GM12865 (cell line): ENCODE results near the gene ENAH.

Experiments
- DNase-seq: peaks from one replicate; pipeline ENCODE4 v3.0.0; 2010; ENCODE audit warnings: low read depth
- H3K4me3 ChIP-seq: 2 replicates; pipeline ENCODE4 v1.5.1; 2011; ENCODE audit warnings: mild to moderate bottlenecking, low read depth, low read length, control low read depth
- TF ChIP-seq, protein P1 (sequence below): IDR thresholded peaks from 2 replicates; pipeline ENCODE4 v1.5.1; 2011; ENCODE audit warnings: low read length, control low read depth, low read depth, inconsistent platforms; ENCODE audit not compliant: insufficient read depth; ENCODE audit errors: missing control alignments

ENAH gene

DNA sequence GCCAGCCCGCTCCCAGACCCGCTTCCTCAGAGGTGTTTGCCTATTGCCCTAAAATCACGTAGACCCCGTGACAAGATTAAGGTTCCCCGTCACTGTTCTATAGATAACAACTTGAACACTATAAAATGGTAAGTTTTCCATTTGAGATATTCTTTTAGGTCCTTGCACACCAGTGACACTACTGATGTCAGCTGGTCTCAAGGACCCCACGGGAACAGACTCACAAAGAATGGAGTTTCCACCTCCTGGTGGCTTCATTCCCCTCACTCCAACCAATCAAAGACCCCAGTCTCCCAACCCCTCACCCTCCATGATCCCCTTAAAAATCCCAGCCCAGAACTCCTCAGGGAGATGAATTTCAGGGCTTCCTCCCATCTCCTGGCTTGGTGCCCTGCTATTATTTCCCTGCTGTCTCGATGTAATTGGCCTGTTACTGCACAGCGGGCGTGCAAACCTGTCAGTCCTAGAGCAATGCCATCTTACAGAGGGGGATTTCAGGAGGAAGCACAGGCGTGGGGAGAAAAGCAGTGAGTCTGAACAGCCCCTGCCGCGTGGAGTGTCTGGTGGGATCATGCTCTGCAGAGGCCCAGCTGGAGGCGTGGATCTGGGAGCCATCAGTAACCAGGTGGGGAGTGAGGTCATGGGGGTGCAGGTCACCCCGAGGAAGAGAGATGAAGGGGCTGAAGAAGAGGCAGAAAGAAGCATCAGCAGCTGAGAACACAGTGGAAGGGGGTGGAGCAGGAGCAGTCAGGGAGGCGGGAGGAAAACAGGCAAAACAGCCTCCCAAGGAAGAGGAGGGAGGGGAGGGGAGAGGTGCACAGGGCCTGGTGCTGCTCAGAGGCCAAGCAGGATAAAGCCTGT lies 190.0 kb downstream of the ENAH start:
- no peak for DNase-seq
- TF ChIP-seq, protein P1, sequence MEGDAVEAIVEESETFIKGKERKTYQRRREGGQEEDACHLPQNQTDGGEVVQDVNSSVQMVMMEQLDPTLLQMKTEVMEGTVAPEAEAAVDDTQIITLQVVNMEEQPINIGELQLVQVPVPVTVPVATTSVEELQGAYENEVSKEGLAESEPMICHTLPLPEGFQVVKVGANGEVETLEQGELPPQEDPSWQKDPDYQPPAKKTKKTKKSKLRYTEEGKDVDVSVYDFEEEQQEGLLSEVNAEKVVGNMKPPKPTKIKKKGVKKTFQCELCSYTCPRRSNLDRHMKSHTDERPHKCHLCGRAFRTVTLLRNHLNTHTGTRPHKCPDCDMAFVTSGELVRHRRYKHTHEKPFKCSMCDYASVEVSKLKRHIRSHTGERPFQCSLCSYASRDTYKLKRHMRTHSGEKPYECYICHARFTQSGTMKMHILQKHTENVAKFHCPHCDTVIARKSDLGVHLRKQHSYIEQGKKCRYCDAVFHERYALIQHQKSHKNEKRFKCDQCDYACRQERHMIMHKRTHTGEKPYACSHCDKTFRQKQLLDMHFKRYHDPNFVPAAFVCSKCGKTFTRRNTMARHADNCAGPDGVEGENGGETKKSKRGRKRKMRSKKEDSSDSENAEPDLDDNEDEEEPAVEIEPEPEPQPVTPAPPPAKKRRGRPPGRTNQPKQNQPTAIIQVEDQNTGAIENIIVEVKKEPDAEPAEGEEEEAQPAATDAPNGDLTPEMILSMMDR, result no peak
- H3K4me3 ChIP-seq, result no peak overlapping the region

DNA sequence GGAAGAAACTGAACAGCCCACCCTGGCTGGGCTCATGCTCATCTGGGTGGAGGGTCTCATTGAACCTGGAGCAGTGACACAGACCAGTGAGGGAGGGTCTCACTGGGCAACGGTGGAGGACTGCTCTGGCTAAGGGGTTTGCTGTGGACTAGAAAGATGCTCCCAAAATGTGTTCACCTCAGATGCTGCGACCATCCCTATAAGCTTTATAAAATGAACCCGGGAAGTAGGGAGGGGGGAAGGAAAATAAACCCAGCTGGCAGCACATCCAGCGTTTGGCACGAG lies 190.6 kb downstream of the ENAH start:
- no peak for DNase-seq
- no peak overlapping the region for H3K4me3 ChIP-seq
- TF ChIP-seq, protein P1, result no peak

DNA sequence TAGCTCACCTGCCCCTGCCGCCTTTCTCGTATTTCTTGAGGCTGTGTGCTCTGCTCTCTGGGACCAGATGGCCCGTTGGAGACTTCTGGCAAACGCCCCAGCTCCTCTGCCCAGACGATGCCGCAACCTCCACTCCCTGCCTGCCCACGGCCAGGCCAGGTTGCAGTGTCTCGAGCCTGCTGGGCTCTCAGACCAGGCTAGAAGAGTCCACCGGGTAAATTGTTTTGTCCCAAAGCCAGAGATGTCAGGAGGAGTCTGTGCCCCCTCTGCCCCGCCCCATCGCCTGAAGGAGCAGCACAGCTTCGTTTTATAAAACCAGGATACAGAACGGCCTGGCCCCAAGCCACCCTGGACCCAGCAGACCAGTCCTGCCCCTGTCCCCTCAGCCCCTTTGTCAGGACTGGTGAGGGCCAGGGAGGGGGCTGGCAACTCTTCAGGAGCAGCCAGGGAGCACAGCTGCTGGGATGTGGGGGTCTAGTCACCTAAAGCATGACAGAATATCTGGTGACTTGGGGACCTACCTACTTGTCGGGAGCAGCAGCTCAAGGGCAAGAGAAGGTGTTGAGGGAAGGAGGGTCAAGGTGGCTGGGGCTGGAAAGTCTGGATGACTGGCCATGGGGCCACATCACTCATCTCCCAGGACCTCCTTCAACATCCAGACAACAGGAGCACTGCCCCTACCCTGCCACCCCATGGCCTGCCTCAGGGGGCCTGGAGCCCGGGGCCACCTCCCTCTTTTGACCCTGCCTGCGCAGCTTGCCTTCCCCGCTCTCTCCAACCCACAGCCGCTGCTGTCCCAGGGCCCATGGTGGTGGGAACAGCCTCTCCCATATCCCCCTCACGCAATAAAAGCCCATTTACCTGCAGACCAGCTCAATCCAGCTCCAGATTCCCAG lies 191.1 kb downstream of the ENAH start:
- no peak overlapping the region for H3K4me3 ChIP-seq
- no peak for DNase-seq
- TF ChIP-seq, protein P1, result no peak

DNA sequence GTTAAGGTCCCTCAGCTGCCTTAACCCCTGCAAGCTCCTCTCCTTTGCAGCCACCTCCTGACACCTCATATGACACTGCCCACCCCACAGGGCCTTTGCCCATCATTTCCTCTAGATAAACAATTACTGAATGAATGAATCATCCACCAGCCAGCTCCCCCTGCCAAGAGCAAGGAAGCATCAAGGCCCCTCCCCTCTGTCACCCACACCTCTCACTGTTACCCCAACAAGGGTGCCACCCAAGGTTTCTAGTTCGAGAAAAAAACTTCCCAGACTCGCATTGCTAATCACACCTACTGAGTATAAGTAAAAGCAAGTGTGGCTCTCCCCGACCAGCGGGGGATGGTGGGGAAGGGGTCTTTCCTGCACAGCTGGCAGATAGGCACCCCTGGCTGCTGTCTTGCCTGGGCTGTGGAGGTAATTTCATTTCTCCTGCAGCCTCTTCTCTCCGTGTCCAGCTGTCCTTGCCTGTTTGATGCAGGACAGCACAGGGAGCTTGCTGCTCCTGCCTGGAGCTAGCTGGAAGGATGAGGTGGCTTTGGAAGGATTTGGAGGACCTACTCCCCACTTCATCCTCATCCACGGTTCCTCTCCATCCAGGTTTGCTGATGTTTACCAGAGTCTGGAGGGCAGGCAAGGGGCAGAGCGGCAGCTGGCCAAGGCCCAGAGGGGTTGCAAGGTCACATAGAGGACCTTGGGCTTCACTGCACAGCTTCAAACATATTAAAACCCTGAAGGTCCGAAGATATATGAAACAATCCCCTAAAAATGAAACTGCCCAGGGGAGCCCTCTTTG lies 192.0 kb downstream of the ENAH start:
- TF ChIP-seq, protein P1, result no peak
- no peak for DNase-seq
- no peak overlapping the region for H3K4me3 ChIP-seq

DNA sequence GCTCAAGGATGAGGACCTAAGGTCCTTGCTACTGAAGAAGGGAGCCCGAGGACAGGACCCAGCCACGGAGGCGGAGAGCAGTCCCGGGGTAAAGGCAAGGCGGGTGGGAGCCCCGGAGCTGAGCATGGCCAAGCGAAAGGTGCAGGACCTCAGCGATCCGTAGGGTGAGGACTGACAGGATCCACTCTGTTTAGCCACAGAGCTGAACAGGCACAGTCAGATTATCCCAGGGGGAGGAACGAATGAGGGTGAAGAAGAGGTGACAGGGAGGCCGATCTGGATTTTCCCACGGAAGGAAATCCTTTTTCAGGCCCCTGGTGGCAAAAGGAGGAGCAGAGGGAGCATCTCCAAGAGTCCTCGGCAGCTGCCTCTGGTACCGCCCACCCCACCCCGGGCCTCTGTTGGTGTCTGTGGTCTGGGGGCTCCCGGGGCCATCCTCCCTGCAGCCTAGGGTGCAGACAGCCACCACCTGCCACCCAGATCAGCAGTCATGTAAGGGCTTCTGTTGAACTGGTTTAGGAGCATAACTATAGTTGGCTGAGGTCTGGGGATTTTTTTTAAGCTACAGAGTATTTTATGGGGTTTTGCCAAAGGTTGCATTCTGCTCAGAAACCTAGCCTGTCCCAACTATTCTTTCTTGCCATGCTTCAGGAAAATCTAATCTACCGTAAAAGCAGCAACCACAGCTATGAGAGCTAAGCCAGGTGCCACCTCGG lies 192.7 kb downstream of the ENAH start:
- DNase-seq, result no peak
- TF ChIP-seq, protein P1, result no peak
- H3K4me3 ChIP-seq, result no peak overlapping the region

DNA sequence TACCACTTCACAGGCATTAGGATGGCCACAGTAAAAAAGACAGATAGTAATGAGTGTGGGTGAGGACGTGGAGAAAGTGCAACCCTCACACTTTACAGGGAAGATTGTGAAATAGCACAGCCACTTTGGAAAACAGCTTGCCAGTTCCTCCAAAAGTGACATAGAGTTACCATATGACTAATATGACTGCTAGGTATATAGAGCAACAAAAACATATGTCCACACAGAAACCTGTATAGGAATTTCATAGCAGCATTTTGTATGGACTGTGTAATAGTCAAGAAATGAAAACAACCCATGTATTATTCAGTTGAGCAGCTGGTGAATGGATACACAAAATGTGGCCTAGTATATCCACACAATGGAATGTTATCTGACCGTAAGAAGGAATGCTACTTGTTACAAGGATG lies 194.7 kb downstream of the ENAH start:
- TF ChIP-seq, protein P1, result no peak
- no peak for DNase-seq
- H3K4me3 ChIP-seq, result no peak overlapping the region
